ENCODE results near the gene ATP8B3. TPM values are rescaled to one million over a fixed set of nuclear protein-coding genes. Genes with fewer than 3 reads are reported as not detected.
A peak's percentile ranks its signal among the peaks of the same experiment; 100 is the strongest.
"Not testable (repeated sequence)": the region's sequence is repeated elsewhere in the genome, so short reads cannot be mapped to it uniquely, and the experiment has no call there.

Gene ATP8B3
- total RNA-seq, 1 experiment from 2014 or later = 12.4 TPM

DNA sequence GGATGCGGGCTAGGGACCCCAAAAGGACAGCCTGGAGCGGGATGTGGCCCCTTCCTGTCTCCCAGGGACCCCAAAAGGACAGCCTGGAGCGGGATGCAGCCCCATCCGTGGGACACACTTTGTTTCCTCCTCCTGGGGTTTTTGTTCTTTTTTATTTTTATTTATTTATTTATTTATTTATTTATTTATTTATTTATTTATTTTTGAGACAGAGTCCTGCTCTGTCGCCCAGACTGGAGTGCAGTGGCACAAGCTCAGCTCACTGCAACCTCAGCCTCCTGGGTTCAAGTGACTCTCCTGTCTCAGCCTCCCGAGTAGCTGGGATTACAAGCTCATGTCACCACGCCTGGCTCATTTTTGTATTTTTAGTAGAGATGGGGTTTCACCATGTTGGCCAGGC, 14.8 kb downstream of the ATP8B3 start:
- not testable (repeated sequence) for DNase-seq (ENCODE audit: low spot score)

DNA sequence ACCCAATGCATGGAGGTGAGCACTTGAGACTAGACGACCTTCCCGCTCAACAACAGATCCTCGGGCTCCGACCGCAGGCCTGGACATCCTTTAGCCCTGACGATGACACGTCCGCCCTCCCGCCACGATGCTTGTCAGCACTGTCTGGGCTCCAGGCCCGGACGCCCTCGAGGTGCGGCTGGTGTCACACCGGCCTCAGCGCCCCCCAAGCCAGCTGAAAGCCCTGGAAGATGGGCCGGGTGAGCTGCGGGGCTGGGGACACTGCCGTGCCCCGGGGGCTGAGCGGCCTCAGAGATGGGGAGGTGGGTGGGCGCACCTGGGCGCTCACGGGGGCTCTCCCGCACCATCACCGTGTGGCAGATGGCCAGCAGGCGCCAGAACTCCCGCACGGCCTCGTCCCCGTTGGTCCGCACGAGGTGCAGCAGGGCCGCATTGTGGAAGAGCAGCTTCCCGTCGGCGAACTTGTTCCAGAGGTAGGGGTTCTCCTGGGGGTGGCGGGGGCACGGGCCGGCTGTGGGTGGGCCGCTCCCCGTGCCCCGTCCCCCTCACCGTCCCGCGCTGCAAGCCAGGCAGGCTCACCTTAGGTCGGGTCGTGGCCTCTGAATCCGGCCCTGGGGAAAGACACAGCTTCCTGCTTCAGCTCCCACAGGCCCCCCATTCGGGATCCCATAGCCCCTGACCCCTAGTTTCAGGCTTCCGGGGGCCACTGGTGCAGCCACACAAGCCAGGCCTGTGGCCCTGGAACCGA, 15.5 kb downstream of the ATP8B3 start:
- no peak for DNase-seq (ENCODE audit: low spot score)

DNA sequence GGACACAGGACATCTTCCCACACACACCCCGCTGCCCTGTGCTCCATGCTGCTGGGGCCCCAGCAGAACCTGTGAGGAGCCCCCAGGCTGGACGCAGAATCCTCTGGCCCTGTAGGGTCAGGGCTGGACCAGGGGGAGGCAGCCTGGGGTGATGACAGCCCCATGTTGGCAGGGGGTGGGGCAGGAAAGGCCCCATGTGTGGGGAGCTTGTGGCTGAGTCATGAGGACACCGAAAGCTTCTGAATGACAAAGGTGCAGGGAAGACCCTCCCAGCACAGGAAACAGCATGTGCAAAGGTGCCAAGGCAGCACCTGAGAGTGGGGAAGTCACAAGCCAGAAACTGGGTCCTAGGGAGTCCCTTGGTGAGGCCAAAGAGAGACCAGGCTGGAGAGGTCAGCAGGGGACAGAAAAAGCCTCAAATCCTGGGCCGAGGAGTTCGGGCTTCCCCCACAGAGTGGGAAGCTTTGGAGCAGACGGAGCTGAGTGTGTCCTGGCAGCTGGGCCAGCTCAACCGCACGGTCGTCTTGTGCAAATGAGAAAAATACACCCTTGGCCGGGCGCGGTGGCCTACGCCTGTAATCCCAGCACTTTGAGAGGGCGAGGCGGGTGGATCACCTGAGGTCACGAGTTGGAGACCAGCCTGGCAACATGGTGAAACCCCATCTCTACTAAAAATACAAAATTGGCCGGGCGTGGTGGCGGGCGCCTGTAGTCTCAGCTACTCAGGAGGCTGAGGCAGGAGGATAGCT, 17.5 kb downstream of the ATP8B3 start:
- peak; percentile 29 for DNase-seq (ENCODE audit: low spot score)

DNA sequence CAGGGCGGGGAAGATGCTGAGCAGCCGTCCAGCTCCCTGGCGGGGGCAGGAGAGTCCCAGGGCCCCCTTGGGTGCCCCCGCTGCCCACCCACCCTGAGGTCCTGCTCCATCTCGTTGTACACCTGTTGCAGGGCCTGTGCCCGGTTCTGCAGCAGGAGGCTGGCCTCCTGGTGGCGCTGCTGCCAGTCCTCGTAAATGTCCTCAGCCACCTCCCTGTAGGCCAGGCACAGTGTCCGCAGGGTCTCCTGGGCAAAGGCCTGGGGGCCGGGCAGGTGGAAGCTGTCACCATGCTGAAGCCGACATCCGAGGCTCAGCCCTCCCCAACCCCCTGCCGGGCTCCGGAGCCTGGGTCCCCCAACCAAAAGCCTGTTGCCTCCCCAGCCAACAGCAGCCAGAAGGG, 20.2 kb downstream of the ATP8B3 start:
- DNase-seq (ENCODE audit: low spot score) = no peak

DNA sequence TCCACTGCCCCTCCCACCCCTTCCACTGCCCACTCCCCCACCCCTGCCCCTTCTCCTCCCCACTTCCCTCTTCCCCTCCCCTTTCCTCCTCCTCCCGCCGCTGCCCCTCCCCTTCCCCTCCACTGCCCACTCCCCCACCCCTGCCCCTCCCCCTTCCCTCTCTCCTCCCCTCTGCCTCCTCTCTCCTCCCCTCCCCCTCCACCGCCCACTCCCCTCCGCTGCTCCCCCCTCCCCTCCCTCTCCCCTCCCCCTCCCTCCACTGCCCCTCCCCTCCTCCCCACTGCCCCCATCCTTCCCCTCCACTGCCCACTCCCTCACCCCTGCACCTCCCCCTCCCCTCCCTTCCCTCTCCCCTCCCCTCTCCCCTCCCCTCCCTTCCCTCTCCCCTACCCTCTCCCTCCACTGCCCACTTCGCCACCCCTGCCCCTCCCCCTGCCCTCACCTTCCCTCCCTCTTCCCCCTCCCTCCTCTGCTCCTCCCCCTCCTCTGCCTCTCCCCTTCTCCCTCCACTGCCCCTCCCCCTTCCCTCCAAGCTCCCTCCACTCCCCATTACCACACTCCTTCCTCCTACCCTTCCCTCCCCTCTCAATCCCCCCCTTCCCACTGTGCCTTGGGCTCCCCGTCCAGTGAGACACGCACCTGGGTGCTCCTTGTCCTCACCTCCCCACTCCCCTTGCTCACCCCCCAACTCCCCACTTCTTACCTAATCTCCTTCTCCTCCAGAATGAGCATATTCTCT, 21.9 kb downstream of the ATP8B3 start:
- DNase-seq (ENCODE audit: low spot score) = no peak

DNA sequence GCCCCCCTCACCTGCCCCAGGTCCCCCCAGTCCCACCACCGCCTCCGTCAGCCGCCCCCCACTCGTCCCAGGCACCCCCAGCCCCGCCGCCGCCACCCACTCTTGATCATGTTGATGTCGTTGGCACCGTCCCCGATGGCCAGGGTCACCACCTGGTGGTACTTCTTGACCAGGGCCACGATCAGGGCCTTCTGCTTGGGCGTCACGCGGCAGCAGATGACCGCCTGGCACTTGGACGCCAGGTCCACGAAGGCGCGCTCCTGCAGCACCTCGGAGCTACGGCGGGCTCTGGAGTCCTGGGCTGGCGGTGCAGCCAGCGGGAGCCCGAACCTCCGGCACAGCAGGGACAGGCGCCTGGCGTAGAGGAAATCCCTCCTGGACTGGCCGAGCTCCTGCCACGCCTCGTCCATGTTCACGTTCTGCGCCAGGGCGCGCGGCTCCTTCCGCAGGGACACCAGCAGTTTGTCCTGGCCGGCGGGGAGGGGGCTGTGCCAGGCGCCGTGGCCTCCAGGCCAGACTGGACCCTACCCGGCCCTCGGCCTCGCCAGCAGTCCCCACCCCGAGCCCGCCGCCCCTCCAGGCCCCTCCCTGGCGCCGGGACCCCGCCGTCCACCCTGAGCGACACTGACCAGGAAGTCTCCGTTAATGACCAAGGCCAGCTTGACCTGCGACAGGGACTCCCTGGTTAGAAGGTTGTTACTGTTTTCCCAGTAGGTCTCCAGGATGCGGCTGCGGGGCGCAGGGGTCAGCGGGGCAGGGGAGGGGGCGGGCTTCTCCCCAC, 22.6 kb downstream of the ATP8B3 start:
- no peak for DNase-seq (ENCODE audit: low spot score)

DNA sequence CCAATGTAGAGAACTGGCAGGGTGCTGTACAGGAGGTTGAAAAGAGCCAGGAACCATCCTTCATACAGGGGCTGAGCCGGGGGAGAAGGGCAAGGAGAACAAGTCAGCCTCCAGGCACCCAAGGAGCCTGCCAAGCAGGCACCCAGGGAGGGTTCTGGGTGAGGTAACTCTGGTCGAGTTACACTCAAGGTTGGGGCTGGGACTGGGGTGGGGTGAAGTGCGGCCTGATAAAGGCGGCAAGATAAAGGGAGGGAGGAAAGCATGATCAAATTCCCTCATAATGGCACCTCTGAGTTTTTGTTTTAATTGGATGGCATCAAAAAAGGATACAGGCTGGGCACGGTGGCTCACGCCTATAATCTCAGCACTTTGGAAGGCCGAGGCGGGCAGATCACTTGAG, 25.0 kb downstream of the ATP8B3 start:
- DNase-seq (ENCODE audit: low spot score) = no peak

DNA sequence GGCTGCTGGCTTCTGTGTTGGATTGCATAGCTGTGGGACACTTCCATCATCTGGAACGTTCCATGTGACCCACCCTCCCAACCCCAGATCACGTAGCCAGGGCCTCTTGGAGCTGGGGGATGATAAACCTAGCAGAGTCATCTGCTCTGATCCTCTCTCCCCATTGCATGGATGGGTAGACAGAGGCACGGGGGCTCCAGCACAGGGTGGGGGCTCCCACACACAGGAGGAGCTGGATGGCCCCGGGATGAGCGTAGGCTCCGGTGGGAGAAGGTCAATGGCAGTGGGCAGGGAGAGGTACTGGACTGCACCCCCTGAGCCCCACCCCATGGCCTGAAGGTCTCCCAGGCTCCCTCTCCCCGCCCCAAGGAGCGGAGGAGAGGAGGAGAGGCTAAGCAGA, 25.4 kb downstream of the ATP8B3 start:
- DNase-seq (ENCODE audit: low spot score) = no peak

DNA sequence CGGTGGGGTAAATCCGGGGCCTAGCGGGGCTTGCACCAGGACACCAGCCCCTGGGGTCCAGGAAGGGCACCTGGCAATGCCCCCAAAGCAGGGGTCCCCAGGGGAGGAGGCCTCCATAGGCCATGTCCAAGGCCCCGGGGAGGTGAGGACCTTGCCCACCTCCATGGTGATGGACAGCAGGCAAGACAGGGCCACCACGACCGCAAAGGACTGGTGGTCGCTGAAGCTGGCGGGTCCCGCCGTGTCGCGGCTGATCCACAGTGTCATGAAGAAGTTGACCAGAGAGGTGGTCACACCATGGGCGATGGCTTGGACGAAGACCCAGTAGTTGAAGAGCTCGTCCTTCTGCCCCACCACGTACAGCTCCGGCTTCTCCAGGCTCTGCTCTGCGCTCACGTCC, 26.8 kb downstream of the ATP8B3 start:
- DNase-seq (ENCODE audit: low spot score) = no peak

DNA sequence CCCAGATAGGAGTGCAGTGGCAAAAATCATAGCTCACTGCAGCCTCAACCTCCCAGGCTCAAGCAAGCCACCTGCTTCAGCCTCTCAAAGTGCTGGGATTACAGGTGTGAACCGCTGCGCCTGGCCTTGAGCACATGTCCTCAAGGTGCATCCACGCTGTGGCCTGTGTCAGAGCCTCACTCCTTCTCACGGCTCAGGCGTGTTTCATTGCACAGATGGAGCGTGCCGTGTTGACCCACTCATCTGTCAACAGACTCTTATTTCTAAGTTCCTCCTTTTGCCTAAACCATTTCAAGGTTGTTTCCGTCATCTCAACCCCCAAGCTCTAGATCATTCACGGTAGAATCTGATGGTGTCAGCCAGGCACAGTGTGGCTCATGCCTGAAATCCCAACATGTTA, 28.2 kb downstream of the ATP8B3 start:
- no peak for DNase-seq (ENCODE audit: low spot score)

DNA sequence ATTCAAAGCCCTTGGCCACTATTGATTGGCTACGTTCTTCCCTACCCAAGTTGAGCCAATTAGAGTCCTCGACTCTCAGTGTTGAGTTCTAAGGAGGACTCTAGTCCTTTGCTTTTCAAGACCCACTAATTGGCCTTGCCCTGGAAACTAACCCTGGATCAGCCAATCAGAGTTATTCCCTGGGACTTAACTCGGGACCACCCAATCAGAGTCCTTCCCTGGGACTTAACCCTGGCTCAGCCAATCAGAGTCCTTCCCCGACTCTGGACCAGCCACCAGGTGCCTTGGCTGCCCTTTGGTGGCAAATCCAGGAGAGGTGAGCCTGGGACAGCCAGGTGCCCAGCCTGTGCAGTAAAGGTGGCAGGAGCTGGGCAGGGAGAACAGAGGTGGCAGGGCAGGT, 28.7 kb downstream of the ATP8B3 start:
- no peak for DNase-seq (ENCODE audit: low spot score)

DNA sequence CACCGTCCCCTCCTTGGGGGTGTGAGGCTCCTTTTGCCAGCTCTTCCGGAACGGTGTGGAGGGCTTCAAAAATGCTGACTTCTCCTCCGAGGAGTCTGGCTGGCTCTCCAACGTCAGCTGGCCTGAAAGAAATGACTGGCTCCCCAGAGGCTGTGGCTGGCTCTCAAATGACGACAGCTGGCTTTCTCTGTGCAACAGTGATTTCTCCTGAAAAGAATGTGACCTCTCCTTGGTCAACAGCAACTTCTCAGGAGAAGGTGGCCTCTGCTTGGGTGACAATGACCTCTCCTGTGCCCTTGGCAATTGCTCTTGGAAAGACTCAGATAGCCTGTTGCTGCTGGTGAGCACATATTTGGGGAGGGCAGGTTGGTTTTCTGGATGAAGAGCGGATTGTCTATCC, 29.6 kb downstream of the ATP8B3 start:
- DNase-seq (ENCODE audit: low spot score) = no peak

DNA sequence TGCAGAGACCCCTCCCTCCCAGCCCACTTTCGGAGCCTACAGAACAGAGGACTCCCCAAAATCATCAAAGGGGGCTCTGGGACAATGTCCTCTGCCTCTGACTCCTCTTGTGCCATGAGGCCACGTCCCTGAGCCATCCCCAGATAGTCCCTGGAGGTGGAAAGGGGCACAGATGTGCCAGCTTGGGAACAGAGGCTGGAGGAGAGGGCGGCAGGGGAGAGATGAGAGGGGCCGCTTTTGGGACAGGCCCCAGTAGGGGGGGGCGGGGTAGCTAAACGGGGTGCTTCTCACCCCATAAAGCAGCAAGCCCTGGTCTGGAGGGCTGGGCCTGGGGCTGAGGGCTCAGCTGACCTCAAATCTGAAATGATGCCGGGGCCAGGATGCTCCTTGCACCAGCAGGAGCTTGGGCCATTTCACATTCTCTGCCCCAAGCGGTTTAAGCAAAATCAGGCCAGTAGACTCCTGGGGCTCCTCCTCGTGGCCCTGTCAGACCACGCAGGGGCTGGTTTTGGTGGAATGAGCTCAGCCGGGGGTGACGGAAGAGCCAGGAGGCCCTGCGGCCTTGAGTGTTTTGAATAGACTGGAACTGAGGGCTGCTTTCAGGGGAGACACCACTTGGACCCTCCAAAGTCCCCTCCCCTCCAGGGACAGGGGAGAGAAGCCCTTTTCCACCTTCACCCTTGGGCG, 31.7 kb downstream of the ATP8B3 start:
- no peak for DNase-seq (ENCODE audit: low spot score)

DNA sequence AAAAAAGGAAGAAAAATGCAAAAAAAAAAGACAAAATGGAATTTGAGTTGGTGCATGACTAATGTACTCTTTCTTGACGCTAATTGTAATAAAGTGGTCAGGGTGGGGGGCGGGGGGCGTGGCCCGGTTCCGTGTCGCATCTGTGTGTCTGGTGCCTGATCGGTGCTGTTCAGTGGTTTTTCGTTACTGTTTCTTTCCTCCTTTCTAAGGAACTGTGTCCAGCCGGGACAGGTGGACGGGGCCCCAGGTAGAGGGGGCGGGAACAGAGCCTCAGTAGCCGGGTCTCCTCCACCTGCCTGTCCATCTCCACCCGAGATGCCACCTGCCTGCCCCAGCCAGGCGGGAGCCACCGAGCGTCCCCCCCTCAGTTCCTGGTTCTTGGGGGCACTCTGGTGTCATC, 32.5 kb downstream of the ATP8B3 start:
- no peak for DNase-seq (ENCODE audit: low spot score)

DNA sequence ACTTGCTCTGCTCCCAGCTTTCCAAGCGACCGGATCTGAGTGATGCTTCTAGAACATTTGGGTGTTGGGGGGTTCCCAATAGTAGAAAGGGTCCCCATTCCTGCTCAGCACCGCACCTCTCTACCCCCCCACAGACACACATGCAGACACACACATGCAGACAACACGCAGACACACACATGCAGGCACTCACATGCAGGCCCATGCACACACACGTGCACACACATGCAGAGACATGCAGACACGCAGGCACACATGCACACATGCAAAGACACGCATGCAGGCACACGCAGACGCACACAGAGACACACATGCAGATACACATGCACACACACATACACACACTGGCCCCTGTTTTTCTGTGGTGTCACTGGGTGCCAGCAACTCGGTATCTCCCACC, 34.9 kb downstream of the ATP8B3 start:
- DNase-seq (ENCODE audit: low spot score) = no peak

DNA sequence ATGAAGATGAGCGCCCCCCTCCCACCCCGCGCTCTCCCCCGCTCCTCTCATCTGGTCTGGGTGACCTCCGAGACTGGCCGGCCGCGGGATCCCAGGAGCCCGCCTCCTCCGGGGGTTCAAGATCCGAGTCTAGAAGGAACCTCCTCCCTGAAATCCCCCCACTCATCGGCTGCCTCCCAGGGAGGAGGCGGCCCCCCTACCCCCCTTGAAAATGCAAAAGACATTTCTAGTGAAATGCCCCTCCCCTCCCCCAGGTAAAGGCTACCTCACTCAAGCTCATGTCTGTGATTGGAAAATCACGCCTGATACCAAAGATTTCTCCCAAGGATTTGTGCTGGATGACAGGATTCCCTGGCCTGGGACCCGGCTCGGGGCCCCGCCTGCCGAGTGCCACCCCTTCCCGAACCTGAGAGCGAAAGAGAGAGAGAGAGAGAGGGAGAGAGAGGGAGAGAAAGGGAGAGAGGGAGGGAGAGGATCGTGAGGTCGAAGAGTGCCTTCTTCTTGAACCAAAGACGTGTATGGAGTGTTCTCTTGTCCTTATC, 35.4 kb downstream of the ATP8B3 start:
- DNase-seq (ENCODE audit: low spot score) = no peak

DNA sequence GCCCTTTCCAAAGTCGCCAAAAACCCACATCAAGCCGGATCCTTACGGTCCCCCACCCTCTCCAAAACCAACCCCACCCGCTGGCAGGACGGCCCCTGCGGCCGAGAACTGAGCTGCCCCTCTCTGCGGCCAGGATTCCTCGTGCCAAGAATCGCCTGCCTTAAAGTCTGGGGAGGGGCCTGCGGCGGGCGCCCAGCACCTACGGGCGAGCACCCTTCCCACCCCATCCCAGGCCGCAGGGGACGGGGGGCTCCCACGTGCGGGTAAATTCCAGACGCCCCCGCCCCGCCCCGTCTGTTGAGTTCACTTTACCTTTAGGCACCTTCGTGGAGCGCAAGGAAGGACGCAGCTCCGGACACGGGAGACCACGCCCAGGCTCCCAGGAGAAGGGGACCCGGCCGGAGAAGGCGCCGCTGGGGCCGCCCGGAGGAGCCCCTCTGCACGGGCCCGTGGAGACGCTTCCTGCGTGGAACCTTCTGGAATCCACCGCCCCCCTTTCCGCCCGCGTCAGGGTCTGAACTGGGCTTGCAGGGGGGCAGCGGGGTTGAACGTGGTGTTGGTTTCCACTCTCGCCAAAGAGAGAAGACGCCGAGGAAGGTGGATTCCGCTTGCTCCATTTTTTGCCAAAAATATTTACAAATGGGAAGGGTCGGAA, 36.0 kb downstream of the ATP8B3 start:
- DNase-seq (ENCODE audit: low spot score) = no peak

DNA sequence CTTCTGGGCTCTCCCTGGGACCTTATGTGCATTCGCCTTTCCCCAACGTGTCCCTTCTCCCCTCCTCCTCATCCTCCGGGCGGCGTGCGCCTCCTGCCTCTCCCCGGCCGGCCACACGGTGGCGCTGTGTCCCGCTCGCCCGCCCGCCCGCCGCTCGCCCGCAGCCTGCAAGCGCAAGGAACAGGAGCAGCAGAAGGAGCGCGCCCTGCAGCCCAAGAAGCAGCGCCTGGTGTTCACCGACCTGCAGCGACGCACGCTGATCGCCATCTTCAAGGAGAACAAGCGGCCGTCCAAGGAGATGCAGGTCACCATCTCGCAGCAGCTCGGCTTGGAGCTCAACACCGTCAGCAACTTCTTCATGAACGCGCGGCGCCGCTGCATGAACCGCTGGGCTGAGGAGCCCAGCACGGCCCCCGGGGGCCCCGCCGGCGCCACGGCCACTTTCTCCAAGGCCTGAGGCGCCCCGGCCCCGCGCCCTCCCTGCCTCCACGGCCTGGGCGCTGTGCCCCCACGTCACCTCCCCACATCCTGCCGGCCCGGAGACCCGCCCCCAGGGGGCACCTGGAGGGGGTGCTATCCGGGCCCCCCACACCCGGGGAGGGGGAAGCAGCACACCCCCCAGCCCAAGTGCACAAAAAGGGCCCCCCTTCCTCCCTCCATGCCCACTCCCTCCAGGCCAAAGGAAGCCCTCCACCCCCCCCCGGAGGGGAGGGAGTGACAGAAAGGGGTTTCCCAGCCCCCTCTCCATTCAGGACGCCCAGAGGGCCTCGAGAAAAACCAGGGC, 36.9 kb downstream of the ATP8B3 start:
- no peak for DNase-seq (ENCODE audit: low spot score)

DNA sequence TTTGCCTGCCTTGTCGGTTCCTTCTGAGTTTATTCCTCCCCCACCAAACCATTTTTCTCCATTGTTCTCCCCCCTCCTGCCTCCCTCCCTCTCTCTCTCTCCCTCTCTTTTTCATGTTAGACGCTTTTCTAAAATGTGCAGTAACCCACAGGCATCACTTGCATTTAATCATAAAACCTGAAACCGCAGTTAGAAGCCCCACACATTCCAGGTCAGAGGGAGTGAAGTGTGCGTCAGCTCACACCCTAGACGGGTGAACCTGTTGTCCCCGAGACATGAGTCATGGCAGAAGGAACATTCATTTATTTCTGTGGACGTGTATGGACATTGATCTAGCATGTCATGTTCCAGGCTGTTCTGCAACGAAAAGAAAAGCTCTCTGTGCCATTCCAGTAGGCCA, 38.9 kb downstream of the ATP8B3 start:
- peak; percentile 95 for DNase-seq (ENCODE audit: low spot score)
